NB4 (cell line): ENCODE measurements around the gene ZNF747.

Experiments
- CTCF ChIP-seq: IDR thresholded peaks from one replicate; pipeline ENCODE4 v1.5.1; 2012; ENCODE audit warnings: low read depth, low read length
- MAX ChIP-seq: IDR thresholded peaks from 2 replicates; pipeline ENCODE4 v1.6.1; 2011; ENCODE audit warnings: low read depth, low read length
- POLR2A ChIP-seq: IDR thresholded peaks from 2 replicates; pipeline ENCODE4 v1.6.1; 2011; ENCODE audit warnings: mild to moderate bottlenecking; ENCODE audit not compliant: insufficient read length; ENCODE audit errors: extremely low read depth

- TF ChIP-seq CTCF (no peak), POLR2A (no peak), MAX (no peak)
These were observed 45.7 kb downstream of the ZNF747 start for GRCh38 chr16:30488764-30489605.
